Measurements from ENCODE around the gene CRLF2.
"Not testable (repeated sequence)": the region's sequence is repeated elsewhere in the genome, so short reads cannot be mapped to it uniquely, and the experiment has no call there.

- TF ChIP-seq, protein P1, sequence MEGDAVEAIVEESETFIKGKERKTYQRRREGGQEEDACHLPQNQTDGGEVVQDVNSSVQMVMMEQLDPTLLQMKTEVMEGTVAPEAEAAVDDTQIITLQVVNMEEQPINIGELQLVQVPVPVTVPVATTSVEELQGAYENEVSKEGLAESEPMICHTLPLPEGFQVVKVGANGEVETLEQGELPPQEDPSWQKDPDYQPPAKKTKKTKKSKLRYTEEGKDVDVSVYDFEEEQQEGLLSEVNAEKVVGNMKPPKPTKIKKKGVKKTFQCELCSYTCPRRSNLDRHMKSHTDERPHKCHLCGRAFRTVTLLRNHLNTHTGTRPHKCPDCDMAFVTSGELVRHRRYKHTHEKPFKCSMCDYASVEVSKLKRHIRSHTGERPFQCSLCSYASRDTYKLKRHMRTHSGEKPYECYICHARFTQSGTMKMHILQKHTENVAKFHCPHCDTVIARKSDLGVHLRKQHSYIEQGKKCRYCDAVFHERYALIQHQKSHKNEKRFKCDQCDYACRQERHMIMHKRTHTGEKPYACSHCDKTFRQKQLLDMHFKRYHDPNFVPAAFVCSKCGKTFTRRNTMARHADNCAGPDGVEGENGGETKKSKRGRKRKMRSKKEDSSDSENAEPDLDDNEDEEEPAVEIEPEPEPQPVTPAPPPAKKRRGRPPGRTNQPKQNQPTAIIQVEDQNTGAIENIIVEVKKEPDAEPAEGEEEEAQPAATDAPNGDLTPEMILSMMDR (conservative IDR thresholded peaks at IDR 0.05; ENCODE audit: low read length), result not testable (repeated sequence)
- TF ChIP-seq EZH2phosphoT487 (IDR thresholded peaks at IDR 0.05; ENCODE audit: borderline replicate concordance, low read depth, low read length), result not testable (repeated sequence)
These were observed 20.3 kb downstream of the CRLF2 start for GRCh38 chrX:1192196-1192595.

Data from OCI-LY7 (cell line).